ENCODE data around the gene TBX4. TPM values are rescaled to one million over a fixed set of nuclear protein-coding genes. Genes with fewer than 3 reads are reported as not detected.

The TBX4 gene
- total RNA-seq, 4 donors from 2014 or later, result not detected

DNA sequence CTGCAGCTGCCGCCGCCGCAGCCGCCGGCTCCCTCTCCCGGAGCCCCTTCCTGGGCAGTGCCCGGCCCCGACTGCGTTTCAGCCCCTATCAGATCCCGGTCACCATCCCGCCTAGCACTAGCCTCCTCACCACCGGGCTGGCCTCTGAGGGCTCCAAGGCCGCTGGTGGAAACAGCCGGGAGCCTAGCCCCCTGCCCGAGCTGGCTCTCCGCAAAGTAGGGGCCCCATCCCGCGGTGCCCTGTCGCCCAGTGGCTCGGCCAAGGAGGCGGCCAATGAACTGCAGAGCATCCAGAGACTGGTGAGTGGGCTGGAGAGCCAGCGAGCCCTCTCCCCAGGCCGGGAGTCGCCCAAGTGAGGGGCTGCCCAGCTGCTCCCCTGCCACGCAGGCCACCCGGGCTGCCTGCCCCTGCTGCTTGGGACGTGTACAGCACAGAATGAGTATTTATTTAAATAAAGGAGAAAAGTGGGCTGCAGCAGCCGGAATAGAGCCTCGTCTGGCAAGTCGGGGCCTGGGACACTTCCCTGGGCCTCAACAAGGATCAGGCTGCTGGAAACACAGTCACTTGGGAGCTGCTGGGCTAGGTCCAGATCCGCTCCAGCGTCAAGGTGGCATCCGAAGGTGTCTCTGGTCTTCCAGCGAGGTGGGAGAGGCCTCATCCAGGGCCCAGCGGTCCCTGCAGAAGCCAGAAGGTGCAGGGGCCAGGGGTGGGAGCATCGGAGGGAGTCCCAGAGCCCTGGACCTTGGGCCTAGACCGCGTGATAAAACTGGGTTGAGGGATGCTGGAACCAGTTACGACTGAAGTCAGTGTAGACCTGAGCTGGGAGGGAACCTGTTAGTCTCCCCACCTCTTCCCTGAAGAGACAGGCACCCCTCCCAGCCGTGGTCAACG, 43.8 kb upstream of the TBX4 start:
- Histone ChIP-seq H3K36me3 (no peaks in the 10 kb centered on the region), H3K9me3 (no peaks in the 10 kb centered on the region), H3K4me3 (peak overlapping the region in 2 of 4 donors; percentile 61 to 67), H3K27ac (peak overlapping the region; percentile 13 to 44 (median 35)), H3K27me3 (peaks cover 36 to 50% (median 48%) of the 10 kb centered on the region in 3 donors), H3K4me1 (peaks cover 6 to 32% of the 10 kb centered on the region in 2 donors)
- ATAC-seq (no peak), DNase-seq (peak in 1 of 2 donors; percentile 8)
- in situ Hi-C loops (cut with MboI; ENCODE audit: low sequenced_read_pairs in 4 of 4), result no loop called here
- TF ChIP-seq, protein P1, sequence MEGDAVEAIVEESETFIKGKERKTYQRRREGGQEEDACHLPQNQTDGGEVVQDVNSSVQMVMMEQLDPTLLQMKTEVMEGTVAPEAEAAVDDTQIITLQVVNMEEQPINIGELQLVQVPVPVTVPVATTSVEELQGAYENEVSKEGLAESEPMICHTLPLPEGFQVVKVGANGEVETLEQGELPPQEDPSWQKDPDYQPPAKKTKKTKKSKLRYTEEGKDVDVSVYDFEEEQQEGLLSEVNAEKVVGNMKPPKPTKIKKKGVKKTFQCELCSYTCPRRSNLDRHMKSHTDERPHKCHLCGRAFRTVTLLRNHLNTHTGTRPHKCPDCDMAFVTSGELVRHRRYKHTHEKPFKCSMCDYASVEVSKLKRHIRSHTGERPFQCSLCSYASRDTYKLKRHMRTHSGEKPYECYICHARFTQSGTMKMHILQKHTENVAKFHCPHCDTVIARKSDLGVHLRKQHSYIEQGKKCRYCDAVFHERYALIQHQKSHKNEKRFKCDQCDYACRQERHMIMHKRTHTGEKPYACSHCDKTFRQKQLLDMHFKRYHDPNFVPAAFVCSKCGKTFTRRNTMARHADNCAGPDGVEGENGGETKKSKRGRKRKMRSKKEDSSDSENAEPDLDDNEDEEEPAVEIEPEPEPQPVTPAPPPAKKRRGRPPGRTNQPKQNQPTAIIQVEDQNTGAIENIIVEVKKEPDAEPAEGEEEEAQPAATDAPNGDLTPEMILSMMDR (IDR thresholded peaks at IDR 0.05 in 4 of 5, conservative IDR thresholded peaks at IDR 0.05 in 1 of 5), result no peak
- intact Hi-C loops (cut with DNase I; ENCODE audit: low total_unique reads), result loop anchor here (2.0 to 5.0 kb wide), 2 partner anchors 406 to 686 kb away; no protein-coding TSS in a partner anchor

DNA sequence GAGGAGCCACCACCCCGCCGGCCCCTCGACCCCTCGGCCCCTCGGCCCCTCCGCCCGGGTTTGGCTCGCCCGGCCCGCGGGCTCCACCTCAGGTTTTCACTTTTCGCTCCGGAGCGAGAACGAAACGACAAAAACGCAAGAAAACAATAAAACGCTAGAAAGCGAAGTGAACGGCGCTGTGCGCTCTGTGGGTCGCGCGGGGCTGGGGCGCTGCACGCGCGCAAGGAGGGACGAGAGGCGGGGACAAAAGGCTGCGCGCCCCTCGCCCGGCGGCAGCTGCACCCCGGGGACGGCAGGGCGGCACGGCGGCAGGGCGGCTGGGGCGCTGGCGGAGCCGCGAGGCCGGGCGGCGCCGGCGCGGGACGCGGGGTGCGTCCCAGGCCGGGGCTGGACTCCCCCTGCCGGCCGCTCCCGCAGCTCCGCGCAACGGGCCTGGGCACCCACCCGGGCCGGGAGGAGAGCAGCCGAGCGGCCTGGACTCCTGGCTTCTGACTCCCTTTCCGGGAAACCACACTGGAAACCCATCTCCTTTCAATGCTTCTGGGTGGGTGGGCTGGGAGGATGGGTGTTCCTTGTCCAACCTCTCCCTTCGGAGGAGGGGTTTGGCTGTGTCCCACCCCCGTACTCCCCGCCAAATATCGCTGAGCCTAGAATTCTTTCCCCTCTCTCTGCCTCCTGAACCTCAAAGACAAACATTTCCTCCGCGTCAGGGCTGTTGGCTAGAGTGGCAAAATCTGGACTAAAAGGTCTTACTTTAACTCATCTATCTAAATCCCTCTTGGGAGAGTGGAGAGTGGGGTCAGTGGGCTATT, 42.7 kb upstream of the TBX4 start:
- Histone ChIP-seq H3K27me3 (peaks cover 24 to 39% (median 37%) of the 10 kb centered on the region in 3 donors), H3K27ac (peak overlapping the region in 3 of 4 donors; percentile 63 to 76 (median 71)), H3K4me3 (peak overlapping the region; percentile 57 to 75 (median 64)), H3K36me3 (no peaks in the 10 kb centered on the region), H3K9me3 (no peaks in the 10 kb centered on the region), H3K4me1 (peaks cover 5 to 27% of the 10 kb centered on the region in 2 donors)
- intact Hi-C loops (cut with DNase I; ENCODE audit: low total_unique reads) (loop anchor here (2.0 to 10.0 kb wide), 3 partner anchors 407 to 687 kb away; partner anchors contain the start of gene BRIP1), in situ Hi-C loops (cut with MboI; ENCODE audit: low sequenced_read_pairs in 4 of 4) (no loop called here)
- peak in 1 of 2 donors; percentile 28 for DNase-seq
- ATAC-seq, result peak; percentile 21 to 32
- TF ChIP-seq, protein P1 (IDR thresholded peaks at IDR 0.05 in 4 of 5, conservative IDR thresholded peaks at IDR 0.05 in 1 of 5), result peak; percentile 36 to 58 (median 47)
- no peak for TF ChIP-seq POLR2A (IDR thresholded peaks at IDR 0.05)

DNA sequence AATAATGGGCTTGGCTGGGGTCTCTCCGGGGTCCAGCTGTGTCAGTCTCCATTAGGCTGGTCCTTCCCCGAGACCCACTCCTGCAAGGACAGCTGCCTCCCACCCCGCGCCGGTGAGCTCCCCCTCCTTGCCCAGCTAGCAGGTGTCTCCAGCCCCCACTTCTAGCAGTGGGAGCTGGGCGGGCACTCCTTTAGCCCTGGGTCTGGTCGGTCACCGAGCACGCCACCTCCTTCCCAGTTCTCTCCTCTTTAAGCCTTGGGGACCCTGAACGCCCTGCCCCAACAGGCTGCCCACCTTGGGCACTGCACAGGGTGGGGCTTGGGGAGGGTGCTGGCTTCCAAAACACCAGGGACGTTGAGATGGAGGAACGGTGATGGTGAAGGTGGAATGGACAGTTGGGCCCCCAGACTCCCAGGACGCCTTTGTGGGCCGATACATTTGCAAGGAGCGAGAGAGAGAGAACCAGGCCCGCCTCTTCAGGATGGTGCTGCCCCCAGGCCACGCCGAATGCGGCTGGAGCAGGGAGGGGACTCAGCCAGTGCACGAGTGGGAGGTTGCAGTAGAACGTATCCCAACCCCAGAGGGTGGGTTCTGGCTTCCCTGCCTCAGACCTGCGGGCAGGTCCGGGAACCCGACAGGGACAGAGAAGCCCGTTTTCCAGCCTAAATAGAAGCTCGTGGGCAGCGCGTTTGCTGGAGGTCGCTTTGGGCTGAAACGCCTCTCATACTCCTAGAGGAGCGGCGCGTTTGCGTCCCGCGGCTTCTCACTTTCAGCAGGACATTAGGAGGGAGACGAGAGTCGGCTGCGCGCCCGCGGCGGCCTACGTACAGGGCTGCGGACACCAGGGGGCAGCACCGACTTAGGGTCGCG, 41.8 kb upstream of the TBX4 start:
- ATAC-seq, result peak in 1 of 2 donors; percentile 31
- Histone ChIP-seq H3K4me1 (peaks cover 0 to 27% of the 10 kb centered on the region in 2 donors), H3K27ac (peak overlapping the region; percentile 54 to 76 (median 67)), H3K9me3 (no peaks in the 10 kb centered on the region), H3K36me3 (no peaks in the 10 kb centered on the region), H3K4me3 (peak overlapping the region; percentile 67 to 74 (median 70)), H3K27me3 (peaks cover 17 to 30% (median 29%) of the 10 kb centered on the region in 3 donors)
- DNase-seq, result peak in 1 of 2 donors; percentile 64
- intact Hi-C loops (cut with DNase I; ENCODE audit: low total_unique reads) (loop anchor here (10.0 kb wide), 1 partner anchor 454 kb away; the partner anchor contains the start of gene BRIP1), in situ Hi-C loops (cut with MboI; ENCODE audit: low sequenced_read_pairs in 4 of 4) (no loop called here)
- TF ChIP-seq, protein P1 (IDR thresholded peaks at IDR 0.05 in 4 of 5, conservative IDR thresholded peaks at IDR 0.05 in 1 of 5), result peak in 4 of 5 experiments; percentile 24 to 57 (median 40)
- no peak for TF ChIP-seq POLR2A (IDR thresholded peaks at IDR 0.05)

DNA sequence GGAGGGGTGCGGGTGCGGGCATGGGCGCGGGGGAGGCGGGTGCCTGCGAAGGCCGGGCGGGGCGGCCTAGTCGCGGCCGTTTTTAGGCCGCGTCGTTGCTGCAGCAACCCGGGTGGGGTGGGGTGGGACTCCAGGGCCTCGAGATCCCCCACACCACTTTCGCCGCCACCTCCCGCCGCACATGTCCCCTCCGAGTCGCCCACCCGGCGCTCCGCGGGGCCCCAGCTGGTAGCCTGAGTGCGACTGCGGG, 41.3 kb upstream of the TBX4 start:
- in situ Hi-C loops (cut with MboI; ENCODE audit: low sequenced_read_pairs in 4 of 4), result no loop called here

More for the DNA sequence above, 41.3 kb upstream of the TBX4 start:
- intact Hi-C loops (cut with DNase I; ENCODE audit: low total_unique reads), result loop anchor here (10.0 kb wide), 1 partner anchor 454 kb away; the partner anchor contains the start of gene BRIP1
- Histone ChIP-seq H3K4me1 (peaks cover 0 to 27% of the 10 kb centered on the region in 2 donors), H3K36me3 (no peaks in the 10 kb centered on the region), H3K27me3 (peaks cover 13 to 28% (median 25%) of the 10 kb centered on the region in 3 donors), H3K9me3 (no peaks in the 10 kb centered on the region), H3K4me3 (peak overlapping the region; percentile 67 to 74 (median 70)), H3K27ac (peak overlapping the region; percentile 54 to 76 (median 67))
- TF ChIP-seq, protein P1 (IDR thresholded peaks at IDR 0.05 in 4 of 5, conservative IDR thresholded peaks at IDR 0.05 in 1 of 5), result no peak
- TF ChIP-seq POLR2A (IDR thresholded peaks at IDR 0.05), result no peak
- DNase-seq (no peak), ATAC-seq (no peak)

Measured in gastrocnemius medialis (tissue), 4 donors.